OCI-LY3 (cell line): ENCODE data around the gene SYNDIG1.

Source experiments
- H2AFZ ChIP-seq: fragments of 200-600, 300-600 bp; shearing (Covaris generic); 2 replicates; pipeline ENCODE4 v1.6.0; 2014; ENCODE audit warnings: antibody characterized with exemption, low read depth, low read length
- H3K27ac ChIP-seq: fragments of 200-600, 300-600 bp; sonication (generic); 2 replicates; pipeline ENCODE4 v1.5.1; 2014; ENCODE audit warnings: mild to moderate bottlenecking, low read length, moderate library complexity, mixed read lengths
- H3K27me3 ChIP-seq: fragments of 200-600, 300-600 bp; sonication (generic); 2 replicates; pipeline ENCODE4 v1.6.1; 2014; ENCODE audit warnings: low read depth, low read length, mixed read lengths
- H3K36me3 ChIP-seq: fragments of 200-600, 300-600 bp; sonication (generic); replicated peaks from 2 replicates; pipeline ENCODE3; 2014; ENCODE audit warnings: low read depth, low read length, mixed read lengths
- H3K4me1 ChIP-seq: fragments of 300-600, 200-600 bp; sonication (generic); 2 replicates; pipeline ENCODE4 v1.6.1; 2014; ENCODE audit warnings: low read length, mixed read lengths
- H3K4me2 ChIP-seq: fragments of 200-600, 300-600 bp; sonication (generic); 2 replicates; pipeline ENCODE4 v1.6.1; 2014; ENCODE audit warnings: low read length, mixed read lengths
- H3K4me3 ChIP-seq: fragments of 300-600, 200-600 bp; sonication (generic); 2 replicates; pipeline ENCODE4 v1.5.1; 2014; ENCODE audit warnings: antibody characterized with exemption, mild to moderate bottlenecking, low read length, moderate library complexity
- H3K79me2 ChIP-seq: fragments of 300-600, 200-600 bp; shearing (Covaris generic); 2 replicates; pipeline ENCODE4 v1.6.1; 2014; ENCODE audit warnings: mild to moderate bottlenecking, low read length, mixed read lengths
- H3K9ac ChIP-seq: fragments of 300-600, 200-600 bp; shearing (Covaris generic); 2 replicates; pipeline ENCODE4 v1.6.0; 2014; ENCODE audit warnings: mild to moderate bottlenecking, low read length, moderate library complexity
- H3K9me3 ChIP-seq: fragments of 200-600, 300-600 bp; shearing (Covaris generic); 2 replicates; pipeline ENCODE4 v1.6.1; 2014; ENCODE audit warnings: low read length, mixed read lengths; ENCODE audit not compliant: insufficient read depth
- H4K20me1 ChIP-seq: fragments of 200-600, 300-600 bp; sonication (generic); 2 replicates; pipeline ENCODE4 v1.6.1; 2016; ENCODE audit warnings: low read length, mixed read lengths; ENCODE audit not compliant: insufficient read depth
- CTCF ChIP-seq: fragments of 200-600, 300-600 bp; sonication (generic); IDR thresholded peaks from 2 replicates; pipeline ENCODE4 v1.5.1; 2014; ENCODE audit warnings: antibody characterized with exemption, low read length, low read depth
- EZH2phosphoT487 ChIP-seq: fragments of 200-600 bp; shearing (Covaris generic); IDR thresholded peaks from 2 replicates; pipeline ENCODE4 v1.6.1; 2018; ENCODE audit warnings: antibody characterized with exemption, mixed run types, low read depth

Gene SYNDIG1

GRCh38 chr20:24484081-24484450, 14.6 kb downstream of the SYNDIG1 start:
- Histone ChIP-seq H2AFZ (no peak overlapping the region), H3K9me3 (no peaks in the 10 kb centered on the region), H3K4me1 (no peaks in the 10 kb centered on the region), H3K27me3 (peaks cover 7% of the 10 kb centered on the region; the same call in 1 of the 2 replicates), H3K4me2 (no peak overlapping the region), H3K9ac (no peak overlapping the region), H4K20me1 (no peaks in the 10 kb centered on the region), H3K79me2 (no peaks in the 10 kb centered on the region), H3K36me3 (no peaks in the 10 kb centered on the region), H3K4me3 (no peak overlapping the region), H3K27ac (no peak overlapping the region)
- TF ChIP-seq EZH2phosphoT487 = no peak
- TF ChIP-seq CTCF = no peak

GRCh38 chr20:24485981-24486380, 16.6 kb downstream of the SYNDIG1 start:
- no peaks in the 10 kb centered on the region for H4K20me1 ChIP-seq
- no peak overlapping the region for H3K4me2 ChIP-seq
- TF ChIP-seq CTCF (no peak), EZH2phosphoT487 (no peak)
- H3K36me3 ChIP-seq = no peaks in the 10 kb centered on the region
- no peak overlapping the region for H3K4me3 ChIP-seq
- no peaks in the 10 kb centered on the region for H3K9me3 ChIP-seq
- H3K27me3 ChIP-seq = 0 out of 2 replicates have a peak, but pooled peaks cover 4% of the 10 kb centered on the region
- H3K79me2 ChIP-seq = no peaks in the 10 kb centered on the region
- H3K27ac ChIP-seq = no peak overlapping the region
- no peaks in the 10 kb centered on the region for H3K4me1 ChIP-seq
- H2AFZ ChIP-seq = no peak overlapping the region
- H3K9ac ChIP-seq = no peak overlapping the region

- Histone ChIP-seq H3K9me3 (no peaks in the 10 kb centered on the region), H3K79me2 (no peaks in the 10 kb centered on the region), H3K4me1 (no peaks in the 10 kb centered on the region), H3K9ac (no peak overlapping the region), H3K27me3 (0 out of 2 replicates have a peak, but pooled peaks cover under 1% of the 10 kb centered on the region), H2AFZ (no peak overlapping the region), H4K20me1 (no peaks in the 10 kb centered on the region), H3K36me3 (no peaks in the 10 kb centered on the region), H3K27ac (no peak overlapping the region), H3K4me2 (no peak overlapping the region), H3K4me3 (no peak overlapping the region)
- TF ChIP-seq EZH2phosphoT487 = no peak
- no peak for TF ChIP-seq CTCF
Measured at GRCh38 chr20:24487240-24487639, 17.8 kb downstream of the SYNDIG1 start.

GRCh38 chr20:24487648-24488047, 18.2 kb downstream of the SYNDIG1 start:
- H3K79me2 ChIP-seq = no peaks in the 10 kb centered on the region
- no peak overlapping the region for H2AFZ ChIP-seq
- no peak overlapping the region for H3K27ac ChIP-seq
- no peaks in the 10 kb centered on the region for H4K20me1 ChIP-seq
- H3K36me3 ChIP-seq = no peaks in the 10 kb centered on the region
- no peak overlapping the region for H3K4me2 ChIP-seq
- H3K4me3 ChIP-seq = no peak overlapping the region
- H3K9me3 ChIP-seq = no peaks in the 10 kb centered on the region
- no peaks in the 10 kb centered on the region for H3K27me3 ChIP-seq
- TF ChIP-seq CTCF = no peak
- TF ChIP-seq EZH2phosphoT487 = no peak
- H3K9ac ChIP-seq = no peak overlapping the region
- no peaks in the 10 kb centered on the region for H3K4me1 ChIP-seq
